ENCODE results near the gene SH3RF3. TPM values are rescaled to one million over a fixed set of nuclear protein-coding genes. Genes with fewer than 3 reads are reported as not detected.
A peak's percentile ranks its signal among the peaks of the same experiment; 100 is the strongest.

The SH3RF3 gene
- total and polyA plus RNA-seq, 2 donors (not counting 1 experiment from before 2014, with no cell fraction given): 8.3 to 10.1 TPM

DNA sequence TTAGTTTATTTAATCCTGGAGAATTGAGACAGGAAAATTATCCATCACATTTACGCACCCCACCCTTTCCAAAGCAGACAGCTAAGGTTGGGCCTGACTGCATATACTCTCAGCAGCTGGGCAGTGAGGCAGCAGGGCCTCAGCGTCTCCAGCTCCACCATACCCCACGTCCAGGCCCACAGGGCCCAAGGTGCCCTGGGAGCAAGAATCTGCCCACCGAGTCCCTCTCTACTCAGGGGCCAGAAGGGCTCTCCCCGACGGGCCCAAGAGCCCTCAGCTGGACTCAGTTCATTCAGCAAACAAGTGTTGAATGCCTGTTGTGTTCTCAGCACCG is 358.5 kb downstream of the SH3RF3 start:
- Histone ChIP-seq H3K9me3 (ENCODE audit: control insufficient read depth, insufficient read depth, low read depth, low read length) (no peaks in the 10 kb centered on the region), H3K27ac (ENCODE audit: insufficient read depth, low read length) (peak overlapping the region; percentile 79), H3K79me2 (ENCODE audit: control insufficient read depth, insufficient read depth, low read length) (no peaks in the 10 kb centered on the region), H3K9ac (ENCODE audit: insufficient read depth, low read length) (peak overlapping the region; percentile 11), H3K4me2 (ENCODE audit: extremely low read depth, insufficient read depth, low read length) (peak overlapping the region; percentile 21), H3K27me3 (ENCODE audit: control insufficient read depth, insufficient read depth, low read length) (no peaks in the 10 kb centered on the region), H3K4me1 (ENCODE audit: control insufficient read depth, extremely low read depth, insufficient read depth, low read length) (peaks cover 15% of the 10 kb centered on the region), H4K20me1 (ENCODE audit: control insufficient read depth, extremely low read depth, insufficient read depth, low read length) (no peaks in the 10 kb centered on the region), H3K36me3 (ENCODE audit: control insufficient read depth, insufficient read depth, low read length) (peaks cover 7% of the 10 kb centered on the region), H2AFZ (ENCODE audit: low read length) (no peak overlapping the region), H3K4me3 (replicated peaks in 1 of 4; ENCODE audit: control extremely low read depth in 1 of 4, insufficient read depth in 1 of 4, low read depth in 3 of 4, low read length in 4 of 4) (no peak overlapping the region)
- no peak for TF ChIP-seq EZH2 (IDR thresholded peaks at IDR 0.05; ENCODE audit: low read length, missing control alignments)
- TF ChIP-seq, protein P1, sequence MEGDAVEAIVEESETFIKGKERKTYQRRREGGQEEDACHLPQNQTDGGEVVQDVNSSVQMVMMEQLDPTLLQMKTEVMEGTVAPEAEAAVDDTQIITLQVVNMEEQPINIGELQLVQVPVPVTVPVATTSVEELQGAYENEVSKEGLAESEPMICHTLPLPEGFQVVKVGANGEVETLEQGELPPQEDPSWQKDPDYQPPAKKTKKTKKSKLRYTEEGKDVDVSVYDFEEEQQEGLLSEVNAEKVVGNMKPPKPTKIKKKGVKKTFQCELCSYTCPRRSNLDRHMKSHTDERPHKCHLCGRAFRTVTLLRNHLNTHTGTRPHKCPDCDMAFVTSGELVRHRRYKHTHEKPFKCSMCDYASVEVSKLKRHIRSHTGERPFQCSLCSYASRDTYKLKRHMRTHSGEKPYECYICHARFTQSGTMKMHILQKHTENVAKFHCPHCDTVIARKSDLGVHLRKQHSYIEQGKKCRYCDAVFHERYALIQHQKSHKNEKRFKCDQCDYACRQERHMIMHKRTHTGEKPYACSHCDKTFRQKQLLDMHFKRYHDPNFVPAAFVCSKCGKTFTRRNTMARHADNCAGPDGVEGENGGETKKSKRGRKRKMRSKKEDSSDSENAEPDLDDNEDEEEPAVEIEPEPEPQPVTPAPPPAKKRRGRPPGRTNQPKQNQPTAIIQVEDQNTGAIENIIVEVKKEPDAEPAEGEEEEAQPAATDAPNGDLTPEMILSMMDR (conservative IDR thresholded peaks at IDR 0.05 in 1 of 2, IDR thresholded peaks at IDR 0.05 in 1 of 2; ENCODE audit: low read depth in 1 of 2, low read length in 2 of 2): no peak
- DNase-seq (ENCODE audit: low read depth in 2 of 2): no peak

GRCh38 chr2:109487871-109488655 is 359.1 kb downstream of the SH3RF3 start:
- Histone ChIP-seq H3K4me2 (ENCODE audit: extremely low read depth, insufficient read depth, low read length) (peak overlapping the region; percentile 21), H3K9ac (ENCODE audit: insufficient read depth, low read length) (peak overlapping the region; percentile 11)
- TF ChIP-seq EZH2 (IDR thresholded peaks at IDR 0.05; ENCODE audit: low read length, missing control alignments): no peak
- TF ChIP-seq, protein P1 (conservative IDR thresholded peaks at IDR 0.05 in 1 of 2, IDR thresholded peaks at IDR 0.05 in 1 of 2; ENCODE audit: low read depth in 1 of 2, low read length in 2 of 2): no peak

DNA sequence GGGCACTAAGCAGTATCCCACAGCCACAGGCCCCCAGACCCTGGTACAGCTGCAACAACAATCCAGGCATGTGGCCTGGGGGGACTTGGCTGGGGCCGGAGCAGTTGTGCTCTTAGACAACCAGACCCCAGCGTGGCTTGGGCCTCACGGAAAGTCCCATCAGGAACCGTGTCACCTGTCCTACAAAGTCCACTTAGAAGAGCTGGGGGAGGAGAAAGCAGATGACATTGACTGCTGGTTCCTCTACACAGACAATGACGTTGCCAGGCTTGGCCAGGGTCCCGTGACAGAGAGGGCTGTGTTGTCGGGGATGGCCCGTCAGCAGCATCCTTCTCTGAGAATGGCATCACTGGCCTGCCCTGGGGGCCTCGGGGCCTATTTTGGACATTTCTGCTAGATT is 360.3 kb downstream of the SH3RF3 start:
- TF ChIP-seq, protein P1 (conservative IDR thresholded peaks at IDR 0.05 in 1 of 2, IDR thresholded peaks at IDR 0.05 in 1 of 2; ENCODE audit: low read depth in 1 of 2, low read length in 2 of 2): no peak
- TF ChIP-seq EZH2 (IDR thresholded peaks at IDR 0.05; ENCODE audit: low read length, missing control alignments): no peak
- no peaks in the 10 kb centered on the region for H3K27me3 ChIP-seq (ENCODE audit: control insufficient read depth, insufficient read depth, low read length)
- no peak overlapping the region for H3K4me3 ChIP-seq (replicated peaks in 1 of 4; ENCODE audit: control extremely low read depth in 1 of 4, insufficient read depth in 1 of 4, low read depth in 3 of 4, low read length in 4 of 4)
- H3K36me3 ChIP-seq (ENCODE audit: control insufficient read depth, insufficient read depth, low read length): peaks cover 11% of the 10 kb centered on the region
- no peaks in the 10 kb centered on the region for H3K9me3 ChIP-seq (ENCODE audit: control insufficient read depth, insufficient read depth, low read depth, low read length)
- peaks cover 15% of the 10 kb centered on the region for H3K4me1 ChIP-seq (ENCODE audit: control insufficient read depth, extremely low read depth, insufficient read depth, low read length)
- H3K27ac ChIP-seq (ENCODE audit: insufficient read depth, low read length): no peak overlapping the region
- no peaks in the 10 kb centered on the region for H3K79me2 ChIP-seq (ENCODE audit: control insufficient read depth, insufficient read depth, low read length)
- DNase-seq (ENCODE audit: low read depth in 2 of 2): no peak
- H2AFZ ChIP-seq (ENCODE audit: low read length): no peak overlapping the region
- no peak overlapping the region for H3K9ac ChIP-seq (ENCODE audit: insufficient read depth, low read length)
- no peaks in the 10 kb centered on the region for H4K20me1 ChIP-seq (ENCODE audit: control insufficient read depth, extremely low read depth, insufficient read depth, low read length)
- H3K4me2 ChIP-seq (ENCODE audit: extremely low read depth, insufficient read depth, low read length): no peak overlapping the region

More at GRCh38 chr2:109487871-109488655, 359.1 kb downstream of the SH3RF3 start:
- no peak for DNase-seq (ENCODE audit: low read depth in 2 of 2)
- H3K79me2 ChIP-seq (ENCODE audit: control insufficient read depth, insufficient read depth, low read length): no peaks in the 10 kb centered on the region
- H3K4me1 ChIP-seq (ENCODE audit: control insufficient read depth, extremely low read depth, insufficient read depth, low read length): peaks cover 15% of the 10 kb centered on the region
- H4K20me1 ChIP-seq (ENCODE audit: control insufficient read depth, extremely low read depth, insufficient read depth, low read length): no peaks in the 10 kb centered on the region
- H3K36me3 ChIP-seq (ENCODE audit: control insufficient read depth, insufficient read depth, low read length): peaks cover 9% of the 10 kb centered on the region
- no peak overlapping the region for H2AFZ ChIP-seq (ENCODE audit: low read length)
- H3K27me3 ChIP-seq (ENCODE audit: control insufficient read depth, insufficient read depth, low read length): no peaks in the 10 kb centered on the region
- H3K27ac ChIP-seq (ENCODE audit: insufficient read depth, low read length): peak overlapping the region; percentile 79
- H3K4me3 ChIP-seq (replicated peaks in 1 of 4; ENCODE audit: control extremely low read depth in 1 of 4, insufficient read depth in 1 of 4, low read depth in 3 of 4, low read length in 4 of 4): no peak overlapping the region
- no peaks in the 10 kb centered on the region for H3K9me3 ChIP-seq (ENCODE audit: control insufficient read depth, insufficient read depth, low read depth, low read length)

All from fibroblast of lung (primary cell).